A549 (cell line): ENCODE results near the gene ZXDC. TPM values are rescaled to one million over a fixed set of nuclear protein-coding genes. Genes with fewer than 3 reads are reported as not detected.
A peak's percentile ranks its signal among the peaks of the same experiment; 100 is the strongest.

Source experiments
- ATAC-seq, 2 experiments: fragments of 200-7000 bp in 1 of 2; fragments of >200 bp in 1 of 2; cut with Nextera tagmentation in 1 of 2; cut with Tn5 transposase in 1 of 2; 3 replicates each; pipeline versions ENCODE4 v1.8.0 to v1.9.1; 2018 to 2020; ENCODE audit warnings: mild to moderate bottlenecking in 1 of 2, moderate library complexity in 1 of 2
- CTCF ChIA-PET: fragments of 300-600 bp; sonication (Branson Sonifier 250); formaldehyde crosslinking; extraction: SDS; loops from one replicate; lab custom pipeline; 2021; ENCODE audit warnings: antibody characterized with exemption, inconsistent platforms; lab: Yijun Ruan, JAX
- POLR2A ChIA-PET: fragments of 350-600 bp; formaldehyde crosslinking; extraction: SDS; loops from one replicate; lab custom pipeline; 2021; ENCODE audit warnings: antibody characterized with exemption, inconsistent platforms; lab: Yijun Ruan, JAX
- DNase-seq, 2 experiments: peaks; one replicate each; pipeline versions ENCODE4 v3.0.0 to v3.0.0-alpha.2; 2011 to 2016; ENCODE audit warnings: low read depth in 1 of 2, low spot score in 1 of 2
- FAIRE-seq: peaks from 2 replicates; lab custom pipeline; 2011; peaks lifted over from hg19 to GRCh38; lab: Jason Lieb, UNC
- H3K27ac ChIP-seq, 2 experiments: fragments of >200 bp; sonication (Bioruptor Twin); formaldehyde crosslinking; 3 replicates each; pipeline ENCODE4 v1.5.1; 2016 to 2017
- H3K4me1 ChIP-seq: fragments of >200 bp; sonication (Bioruptor Twin); formaldehyde crosslinking; 3 replicates; pipeline ENCODE4 v1.6.1; 2016
- H3K4me2 ChIP-seq: fragments of >200 bp; sonication (Bioruptor Twin); formaldehyde crosslinking; 3 replicates; pipeline ENCODE4 v1.6.1; 2016
- H3K4me3 ChIP-seq: fragments of >200 bp; sonication (Bioruptor Twin); formaldehyde crosslinking; 3 replicates; pipeline ENCODE4 v1.5.1; 2016
- H3K9me3 ChIP-seq: fragments of >200 bp; sonication (Bioruptor Twin); formaldehyde crosslinking; 3 replicates; pipeline ENCODE4 v1.6.1; 2016
- ATOH8 ChIP-seq: fragments of 250-450 bp; sonication (Bioruptor Pico); IDR thresholded peaks from 2 replicates; pipeline ENCODE4 v1.5.0; 2020; ENCODE audit warnings: low read depth, mild to moderate bottlenecking, moderate library complexity
- CBX2 ChIP-seq: fragments of 200-600 bp; sonication (generic); IDR thresholded peaks from 2 replicates; pipeline ENCODE4 v1.6.1; 2016; ENCODE audit warnings: low read depth, mild to moderate bottlenecking, borderline replicate concordance
- CEBPB ChIP-seq, 2 experiments: fragments of >200 bp in 1 of 2; sonication (Bioruptor Twin) in 1 of 2; formaldehyde crosslinking in 1 of 2; IDR thresholded peaks; 2 replicates each; pipeline ENCODE4 v1.6.1; 2012 to 2016
- CHD2 ChIP-seq: fragments of 150-350 bp; IDR thresholded peaks from 2 replicates; pipeline ENCODE4 v1.6.1; 2014; ENCODE audit warnings: low read length; ENCODE audit not compliant: partially characterized antibody
- E2F6 ChIP-seq: IDR thresholded peaks from 2 replicates; pipeline ENCODE4 v1.6.1; 2012; ENCODE audit warnings: low read depth, borderline replicate concordance
- EHF ChIP-seq: fragments of 250-450 bp; sonication (Bioruptor Pico); IDR thresholded peaks from 2 replicates; pipeline ENCODE4 v1.5.0; 2020; ENCODE audit warnings: mild to moderate bottlenecking
- EHMT2 ChIP-seq: fragments of 200-600 bp; sonication (generic); IDR thresholded peaks from 2 replicates; pipeline ENCODE4 v1.6.1; 2016; ENCODE audit warnings: antibody characterized with exemption, low read depth, mild to moderate bottlenecking, moderate library complexity
- FOSB ChIP-seq: fragments of 250-450 bp; sonication (Bioruptor Pico); IDR thresholded peaks from 2 replicates; pipeline ENCODE4 v1.5.0; 2020; ENCODE audit warnings: mild to moderate bottlenecking, moderate library complexity
- FOXS1 ChIP-seq: fragments of 250-450 bp; sonication (Bioruptor Pico); IDR thresholded peaks from 2 replicates; pipeline ENCODE4 v1.5.0; 2020; ENCODE audit warnings: mild to moderate bottlenecking, moderate library complexity
- GATA3 ChIP-seq: IDR thresholded peaks from 2 replicates; pipeline ENCODE4 v1.6.1; 2012; ENCODE audit warnings: borderline replicate concordance
- HDAC2 ChIP-seq: fragments of 200-600 bp; sonication (generic); IDR thresholded peaks from 2 replicates; pipeline ENCODE4 v1.6.1; 2016
- HES2 ChIP-seq: fragments of >200 bp; sonication (Bioruptor Twin); formaldehyde crosslinking; IDR thresholded peaks from 2 replicates; pipeline ENCODE4 v1.6.1; 2016
- HOXA7 ChIP-seq: fragments of 250-450 bp; sonication (Bioruptor Pico); IDR thresholded peaks from 2 replicates; pipeline ENCODE4 v1.5.0; 2020; ENCODE audit warnings: mild to moderate bottlenecking, moderate library complexity
- JUN ChIP-seq, 2 experiments: fragments of >200 bp; sonication (Bioruptor Twin); formaldehyde crosslinking; IDR thresholded peaks; 2 replicates in 1 of 2; 3 replicates in 1 of 2; pipeline ENCODE4 v1.6.1; 2016 to 2017
- JUNB ChIP-seq: fragments of >200 bp; sonication (Bioruptor Twin); formaldehyde crosslinking; IDR thresholded peaks from 2 replicates; pipeline ENCODE4 v1.6.1; 2016
- KDM5A ChIP-seq: fragments of 200-600 bp; sonication (generic); IDR thresholded peaks from 2 replicates; pipeline ENCODE4 v1.6.1; 2016; ENCODE audit warnings: antibody characterized with exemption, mild to moderate bottlenecking
- MAFK ChIP-seq: fragments of 450-650 bp; IDR thresholded peaks from 2 replicates; pipeline ENCODE4 v1.6.1; 2014; ENCODE audit not compliant: partially characterized antibody
- MAX ChIP-seq: IDR thresholded peaks from 2 replicates; pipeline ENCODE4 v1.6.1; 2012
- MAZ ChIP-seq: fragments of 150-350 bp; IDR thresholded peaks from 2 replicates; pipeline ENCODE4 v1.6.1; 2014; ENCODE audit warnings: antibody characterized with exemption, low read depth, low read length, borderline replicate concordance
- NR3C1 ChIP-seq: fragments of >200 bp; sonication (Bioruptor Twin); formaldehyde crosslinking; IDR thresholded peaks from 3 replicates; pipeline ENCODE4 v1.6.1; 2017
- POLR2AphosphoS2 ChIP-seq: conservative IDR thresholded peaks from 2 replicates; pipeline ENCODE4 v1.6.1; 2012; ENCODE audit warnings: low read length, improper control_type of control experiment, inconsistent platforms
- RAD21 ChIP-seq, 2 experiments: fragments of >200 bp in 1 of 2; sonication (Bioruptor Twin) in 1 of 2; formaldehyde crosslinking in 1 of 2; IDR thresholded peaks in 1 of 2; conservative IDR thresholded peaks in 1 of 2; 2 replicates in 1 of 2; 3 replicates in 1 of 2; pipeline ENCODE4 v1.6.1; 2012 to 2018; ENCODE audit warnings: inconsistent platforms in 1 of 2
- RARB ChIP-seq: fragments of 250-450 bp; sonication (Bioruptor Pico); IDR thresholded peaks from 2 replicates; pipeline ENCODE4 v1.8.0; 2021; ENCODE audit warnings: mild to moderate bottlenecking, moderate library complexity
- RCOR1 ChIP-seq: fragments of 150-350 bp; IDR thresholded peaks from 2 replicates; pipeline ENCODE4 v1.6.1; 2014; ENCODE audit warnings: antibody characterized with exemption, low read length, low read depth
- RNF2 ChIP-seq: fragments of 200-600 bp; sonication (generic); IDR thresholded peaks from 2 replicates; pipeline ENCODE4 v1.6.1; 2016; ENCODE audit warnings: low read depth, mild to moderate bottlenecking, antibody characterized with exemption, moderate library complexity, borderline replicate concordance
- SMC3 ChIP-seq: fragments of >200 bp; sonication (Bioruptor Twin); formaldehyde crosslinking; IDR thresholded peaks from 3 replicates; pipeline ENCODE4 v1.6.1; 2018; ENCODE audit warnings: inconsistent platforms
- SREBF2 ChIP-seq: fragments of 450-650 bp; IDR thresholded peaks from 2 replicates; pipeline ENCODE4 v1.6.1; 2014; ENCODE audit warnings: mild to moderate bottlenecking, moderate library complexity
- whole genome bisulfite sequencing: methylation state at CpG from one replicate; pipeline ENCODE4 v1.1.6; 2017; ENCODE audit errors: missing lambda C conversion rate; 5-methylcytosine and 5-hydroxymethylcytosine counted together
- polyA plus RNA-seq, 4 experiments: library from polyadenylated mRNA; depleted of rRNA in 3 of 4; stranded (reverse); fragments of >200 nt; fragmentation: RNase III in 1 of 4; extraction: RNeasy Plus Mini Kit Qiagen cat#74134 plus additional on column Dnase treatment in 1 of 4; gene quantifications; 2 replicates in 3 of 4; 3 replicates in 1 of 4; pipeline ENCODE4 v1.2.3, GENCODE V29; 2011 to 2017
- TF ChIP-seq, protein P1 (sequence below): fragments of >200 bp; sonication (Bioruptor Twin); formaldehyde crosslinking; IDR thresholded peaks from 3 replicates; pipeline ENCODE4 v1.5.1; 2016
- TF ChIP-seq, protein P2 (sequence below): IDR thresholded peaks from 2 replicates; pipeline ENCODE4 v1.6.1; 2012

Gene ZXDC
- polyA plus RNA-seq, 2 of the 4 experiments (the other 2 are of a cell fraction), result 6.0 to 8.5 TPM

GRCh38 chr3:126454025-126454424, 21.7 kb downstream of the ZXDC start:
- Histone ChIP-seq H3K9me3 (no peaks in the 10 kb centered on the region), H3K4me3 (no peak overlapping the region)
- no peak for TF ChIP-seq JUNB
- TF ChIP-seq RARB, result no peak
- no peak for TF ChIP-seq FOSB (CRISPR knock-in tag)
- no peak for TF ChIP-seq GATA3
- TF ChIP-seq MAFK, result peak; percentile 88
- TF ChIP-seq SREBF2, result no peak
- TF ChIP-seq POLR2AphosphoS2, result no peak
- TF ChIP-seq, all 56 proteins: peak for 1
- POLR2A ChIA-PET, result no interaction called here
- ATAC-seq (no peak), FAIRE-seq (no peak), DNase-seq (no peak)
- 77% methylated on average over 1 of the region's 1 CpG for WGBS
- Histone ChIP-seq H3K27ac (no peak overlapping the region), H3K4me1 (no peaks in the 10 kb centered on the region), H3K4me2 (no peak overlapping the region)
- CTCF ChIA-PET, result interaction anchor here (1.1 kb wide), 1 partner anchor 320 kb away, joined by 3 read pairs; no protein-coding TSS in a partner anchor

GRCh38 chr3:126452213-126452612, 23.5 kb downstream of the ZXDC start:
- CTCF ChIA-PET, result no interaction called here
- POLR2A ChIA-PET, result no interaction called here
- Histone ChIP-seq H3K27ac (no peak overlapping the region), H3K9me3 (no peaks in the 10 kb centered on the region), H3K4me1 (no peaks in the 10 kb centered on the region), H3K4me3 (no peak overlapping the region), H3K4me2 (no peak overlapping the region)
- WGBS, result 81% methylated on average over 9 of the region's 9 CpGs
- no peak for DNase-seq
- TF ChIP-seq JUNB (no peak), EHMT2 (no peak), POLR2AphosphoS2 (no peak), ATOH8 (CRISPR knock-in tag) (no peak), E2F6 (no peak), RNF2 (no peak), KDM5A (no peak), NR3C1 (no peak), RAD21 (conservative IDR thresholded peaks at IDR 0.05 in 1 of 2, IDR thresholded peaks at IDR 0.05 in 1 of 2) (no peak), RARB (no peak), RCOR1 (no peak), SMC3 (no peak), FOXS1 (CRISPR knock-in tag) (no peak), MAFK (no peak), MAZ (no peak), MAX (no peak), JUN (IDR thresholded peaks at IDR 0.05) (no peak), HES2 (no peak)
- TF ChIP-seq, protein P1, sequence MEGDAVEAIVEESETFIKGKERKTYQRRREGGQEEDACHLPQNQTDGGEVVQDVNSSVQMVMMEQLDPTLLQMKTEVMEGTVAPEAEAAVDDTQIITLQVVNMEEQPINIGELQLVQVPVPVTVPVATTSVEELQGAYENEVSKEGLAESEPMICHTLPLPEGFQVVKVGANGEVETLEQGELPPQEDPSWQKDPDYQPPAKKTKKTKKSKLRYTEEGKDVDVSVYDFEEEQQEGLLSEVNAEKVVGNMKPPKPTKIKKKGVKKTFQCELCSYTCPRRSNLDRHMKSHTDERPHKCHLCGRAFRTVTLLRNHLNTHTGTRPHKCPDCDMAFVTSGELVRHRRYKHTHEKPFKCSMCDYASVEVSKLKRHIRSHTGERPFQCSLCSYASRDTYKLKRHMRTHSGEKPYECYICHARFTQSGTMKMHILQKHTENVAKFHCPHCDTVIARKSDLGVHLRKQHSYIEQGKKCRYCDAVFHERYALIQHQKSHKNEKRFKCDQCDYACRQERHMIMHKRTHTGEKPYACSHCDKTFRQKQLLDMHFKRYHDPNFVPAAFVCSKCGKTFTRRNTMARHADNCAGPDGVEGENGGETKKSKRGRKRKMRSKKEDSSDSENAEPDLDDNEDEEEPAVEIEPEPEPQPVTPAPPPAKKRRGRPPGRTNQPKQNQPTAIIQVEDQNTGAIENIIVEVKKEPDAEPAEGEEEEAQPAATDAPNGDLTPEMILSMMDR, result no peak
- no peak for FAIRE-seq
- ATAC-seq, result no peak

- ChIA-PET CTCF (no interaction called here), POLR2A (no interaction called here)
- FAIRE-seq (no peak), DNase-seq (no peak), ATAC-seq (no peak)
- Histone ChIP-seq H3K4me1 (no peaks in the 10 kb centered on the region), H3K9me3 (no peaks in the 10 kb centered on the region), H3K27ac (no peak overlapping the region), H3K4me3 (no peak overlapping the region), H3K4me2 (no peak overlapping the region)
- no peak for TF ChIP-seq RNF2
- TF ChIP-seq EHF (CRISPR knock-in tag), result no peak
- no peak for TF ChIP-seq CHD2
- no peak for TF ChIP-seq HDAC2
- TF ChIP-seq, protein P2, sequence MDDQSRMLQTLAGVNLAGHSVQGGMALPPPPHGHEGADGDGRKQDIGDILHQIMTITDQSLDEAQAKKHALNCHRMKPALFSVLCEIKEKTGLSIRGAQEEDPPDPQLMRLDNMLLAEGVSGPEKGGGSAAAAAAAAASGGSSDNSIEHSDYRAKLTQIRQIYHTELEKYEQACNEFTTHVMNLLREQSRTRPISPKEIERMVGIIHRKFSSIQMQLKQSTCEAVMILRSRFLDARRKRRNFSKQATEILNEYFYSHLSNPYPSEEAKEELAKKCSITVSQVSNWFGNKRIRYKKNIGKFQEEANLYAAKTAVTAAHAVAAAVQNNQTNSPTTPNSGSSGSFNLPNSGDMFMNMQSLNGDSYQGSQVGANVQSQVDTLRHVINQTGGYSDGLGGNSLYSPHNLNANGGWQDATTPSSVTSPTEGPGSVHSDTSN, result no peak
- TF ChIP-seq JUN (IDR thresholded peaks at IDR 0.05), result no peak
- no peak for TF ChIP-seq RAD21 (conservative IDR thresholded peaks at IDR 0.05 in 1 of 2, IDR thresholded peaks at IDR 0.05 in 1 of 2)
- TF ChIP-seq HOXA7 (CRISPR knock-in tag), result no peak
- TF ChIP-seq SREBF2, result no peak
- no peak for TF ChIP-seq RARB
- TF ChIP-seq CEBPB (IDR thresholded peaks at IDR 0.05), result no peak
- no peak for TF ChIP-seq CBX2
- 94% methylated on average over 8 of the region's 12 CpGs for WGBS
Observed at GRCh38 chr3:126451511-126451910, 24.2 kb downstream of the ZXDC start.
